Ramos (cell line): ENCODE measurements around the gene ST3GAL5.

Experiments
- in situ Hi-C: fragments of 300-500 bp; cut with MboI; formaldehyde crosslinking; loops from one replicate; pipeline ENCODE4 v1.14.3; 2022; ENCODE audit warnings: low sequenced_read_pairs; ENCODE audit not compliant: unreplicated experiment

Gene ST3GAL5

GRCh38 chr2:85812094-85812735 is 76.6 kb downstream of the ST3GAL5 start:
- in situ Hi-C loops = loop anchor here (5.0 kb wide), 1 partner anchor 75 kb away; no protein-coding TSS in a partner anchor

- in situ Hi-C loops = loop anchor here (5.0 kb wide), 1 partner anchor 74 kb away; no protein-coding TSS in a partner anchor
These were observed 77.4 kb downstream of the ST3GAL5 start for GRCh38 chr2:85811180-85812093.

GRCh38 chr2:85810371-85811179 is 78.2 kb downstream of the ST3GAL5 start:
- in situ Hi-C loops = loop anchor here (5.0 kb wide), 1 partner anchor 73 kb away; no protein-coding TSS in a partner anchor

GRCh38 chr2:85807756-85808155 is 81.0 kb downstream of the ST3GAL5 start:
- in situ Hi-C loops = no loop called here

GRCh38 chr2:85806358-85807118 is 82.3 kb downstream of the ST3GAL5 start:
- in situ Hi-C loops = no loop called here

- in situ Hi-C loops = no loop called here
These were observed 84.2 kb downstream of the ST3GAL5 start for GRCh38 chr2:85804583-85804982.

GRCh38 chr2:85803704-85804425 is 84.9 kb downstream of the ST3GAL5 start:
- in situ Hi-C loops = no loop called here

GRCh38 chr2:85802354-85803103 is 86.3 kb downstream of the ST3GAL5 start:
- in situ Hi-C loops = no loop called here

- in situ Hi-C loops = no loop called here
These were observed 86.9 kb downstream of the ST3GAL5 start for GRCh38 chr2:85801871-85802270.

GRCh38 chr2:85800586-85800985 is 88.2 kb downstream of the ST3GAL5 start:
- in situ Hi-C loops = no loop called here

- in situ Hi-C loops = no loop called here
These were observed 89.4 kb downstream of the ST3GAL5 start for GRCh38 chr2:85799215-85799956.

- in situ Hi-C loops = no loop called here
These were observed 90.9 kb downstream of the ST3GAL5 start for GRCh38 chr2:85797921-85798320.

GRCh38 chr2:85797263-85797660 is 91.5 kb downstream of the ST3GAL5 start:
- in situ Hi-C loops = no loop called here

- in situ Hi-C loops = no loop called here
These were observed 92.2 kb downstream of the ST3GAL5 start for GRCh38 chr2:85796341-85797262.

- in situ Hi-C loops = no loop called here
These were observed 92.8 kb downstream of the ST3GAL5 start for GRCh38 chr2:85796046-85796340.

- in situ Hi-C loops = no loop called here
These were observed 93.3 kb downstream of the ST3GAL5 start for GRCh38 chr2:85795331-85796045.
